ENCODE measurements around the gene PAQR7.

The PAQR7 gene

DNA sequence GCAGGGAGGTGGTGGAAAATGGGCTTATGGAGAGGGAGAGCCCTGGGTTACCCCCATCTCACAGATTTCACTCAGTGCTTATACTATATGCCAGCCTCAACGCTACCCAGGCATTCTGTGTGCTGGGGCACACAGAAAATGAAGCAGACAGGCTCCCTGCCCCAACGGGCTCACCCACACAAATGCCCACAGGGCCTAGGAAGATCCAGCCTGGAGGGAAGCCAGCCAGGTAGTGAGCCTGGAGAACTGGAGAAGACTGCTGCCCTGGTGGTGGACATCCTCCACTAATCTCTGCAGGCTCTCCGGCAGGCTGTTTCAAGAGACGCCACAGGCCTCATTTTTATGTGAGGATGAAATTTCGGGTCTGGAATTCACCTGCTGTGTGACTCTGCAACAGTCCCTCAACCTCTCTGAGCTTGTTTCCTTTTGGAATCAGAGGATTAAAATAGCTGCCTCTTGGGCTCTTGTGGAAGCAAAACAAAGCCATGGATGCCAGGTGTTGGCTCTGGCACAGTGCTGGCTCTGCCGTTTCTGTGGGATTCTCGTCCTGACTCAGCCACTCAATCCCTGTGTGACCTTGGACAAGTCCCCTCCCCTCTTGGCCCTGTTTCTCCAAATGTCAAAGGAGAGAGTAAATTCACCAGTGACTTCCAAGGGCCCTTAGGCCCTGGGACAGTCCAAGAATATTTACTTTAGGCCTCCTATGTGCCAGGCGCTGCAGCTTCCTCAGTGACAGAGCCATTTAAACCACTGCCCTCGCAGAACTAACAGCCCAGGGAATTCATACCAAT, 3.6 kb downstream of the PAQR7 start:
- no peak for DNase-seq

GRCh38 chr1:25871086-25871703, 4.3 kb downstream of the PAQR7 start:
- DNase-seq, result no peak

DNA sequence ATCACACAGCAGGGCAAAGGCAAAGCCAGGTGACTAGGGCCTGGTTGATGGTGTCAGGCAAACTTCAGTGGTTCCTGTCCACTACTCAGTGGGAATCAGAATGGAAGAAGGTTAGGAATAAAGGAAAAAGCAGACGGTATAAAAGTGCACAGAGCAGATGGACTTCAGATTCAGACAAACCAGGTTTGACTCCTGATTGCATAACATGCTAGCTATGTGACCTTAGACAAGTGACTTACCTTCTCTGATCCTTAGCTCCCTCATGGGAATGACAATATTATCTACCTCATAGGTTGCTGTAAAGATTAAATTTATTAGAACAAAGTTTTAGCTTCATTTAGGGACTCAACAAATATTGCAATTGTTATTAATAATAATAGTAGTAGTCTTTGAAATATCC, 4.9 kb downstream of the PAQR7 start:
- DNase-seq, result no peak

GRCh38 chr1:25869909-25870606, 5.5 kb downstream of the PAQR7 start:
- DNase-seq, result no peak

- DNase-seq, result no peak
Measured at GRCh38 chr1:25867210-25867991, 8.1 kb downstream of the PAQR7 start.

DNA sequence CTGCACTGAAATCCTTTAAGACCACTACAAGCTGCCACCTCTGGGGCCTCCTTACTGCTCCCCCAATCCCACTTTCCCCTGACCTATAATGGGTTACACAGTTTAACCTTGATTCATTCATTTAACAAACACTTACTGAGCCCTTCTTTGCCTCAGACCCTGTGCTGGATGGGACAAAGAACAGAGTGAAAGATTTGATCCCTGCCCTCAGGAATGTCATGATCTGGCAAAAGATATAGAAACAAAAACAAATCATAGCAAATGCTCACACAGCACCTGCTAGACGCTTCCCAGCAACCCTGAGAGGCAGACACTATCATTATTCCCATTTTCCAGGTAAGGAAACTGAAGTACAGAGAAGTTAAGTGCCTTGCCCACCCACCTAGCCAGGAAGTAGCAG, 9.2 kb downstream of the PAQR7 start:
- DNase-seq, result no peak

DNA sequence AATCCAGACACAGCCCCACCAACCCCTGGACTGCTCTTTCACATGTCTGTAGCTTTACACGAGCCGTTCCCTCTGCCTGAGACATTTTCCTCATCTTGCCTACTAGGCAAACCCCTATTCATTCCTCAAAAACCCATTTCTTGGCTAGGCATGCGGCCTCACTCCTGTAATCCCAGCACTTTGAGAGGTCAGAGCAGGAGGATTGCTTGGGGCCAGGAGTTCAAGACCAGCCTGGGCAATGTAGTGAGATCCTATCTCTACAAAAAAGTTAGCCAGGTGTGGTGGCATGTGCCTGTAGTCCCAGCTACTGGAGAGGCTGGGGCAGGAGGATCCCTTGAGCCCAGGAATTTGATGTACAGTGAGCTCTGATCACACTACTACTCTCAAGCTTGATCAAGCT, 11.1 kb downstream of the PAQR7 start:
- DNase-seq, result no peak

DNA sequence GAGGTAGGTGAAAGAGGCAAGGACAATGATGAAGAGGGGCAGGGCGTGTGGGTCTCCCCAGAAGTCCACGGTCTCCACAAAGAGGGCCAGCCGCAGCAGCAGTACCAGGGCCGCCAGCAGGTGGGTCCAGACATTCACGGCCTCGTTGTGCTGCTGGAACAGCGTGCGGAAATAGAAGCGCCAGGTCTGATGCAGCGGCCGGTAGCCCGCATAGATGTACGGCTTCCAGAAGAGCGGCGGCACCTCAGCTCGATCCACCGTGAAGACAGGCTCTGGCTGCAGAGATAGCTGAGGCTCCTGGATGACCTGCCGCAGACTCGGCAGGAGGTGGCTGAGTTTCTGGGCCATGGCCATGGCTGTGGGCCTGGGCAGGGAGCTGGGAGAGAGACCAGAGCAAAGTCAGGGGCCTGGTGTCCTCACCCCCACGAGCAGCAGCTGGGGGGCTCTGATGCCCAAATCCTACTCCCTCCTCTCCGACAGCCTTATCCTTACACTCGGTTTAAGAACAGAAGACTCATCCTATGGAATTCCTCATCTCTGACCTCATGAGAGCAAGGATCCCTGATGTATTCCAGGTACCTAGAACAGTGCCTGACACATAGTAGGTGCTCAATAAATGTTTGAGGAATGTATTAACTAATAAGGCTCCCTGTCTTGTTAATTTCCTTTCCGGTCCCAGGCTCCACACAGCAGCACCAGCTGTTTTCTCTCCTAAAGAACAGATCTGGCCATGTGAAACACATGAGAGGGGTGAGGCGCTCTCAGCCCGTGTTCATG, 11.8 kb downstream of the PAQR7 start:
- no peak for DNase-seq

DNA sequence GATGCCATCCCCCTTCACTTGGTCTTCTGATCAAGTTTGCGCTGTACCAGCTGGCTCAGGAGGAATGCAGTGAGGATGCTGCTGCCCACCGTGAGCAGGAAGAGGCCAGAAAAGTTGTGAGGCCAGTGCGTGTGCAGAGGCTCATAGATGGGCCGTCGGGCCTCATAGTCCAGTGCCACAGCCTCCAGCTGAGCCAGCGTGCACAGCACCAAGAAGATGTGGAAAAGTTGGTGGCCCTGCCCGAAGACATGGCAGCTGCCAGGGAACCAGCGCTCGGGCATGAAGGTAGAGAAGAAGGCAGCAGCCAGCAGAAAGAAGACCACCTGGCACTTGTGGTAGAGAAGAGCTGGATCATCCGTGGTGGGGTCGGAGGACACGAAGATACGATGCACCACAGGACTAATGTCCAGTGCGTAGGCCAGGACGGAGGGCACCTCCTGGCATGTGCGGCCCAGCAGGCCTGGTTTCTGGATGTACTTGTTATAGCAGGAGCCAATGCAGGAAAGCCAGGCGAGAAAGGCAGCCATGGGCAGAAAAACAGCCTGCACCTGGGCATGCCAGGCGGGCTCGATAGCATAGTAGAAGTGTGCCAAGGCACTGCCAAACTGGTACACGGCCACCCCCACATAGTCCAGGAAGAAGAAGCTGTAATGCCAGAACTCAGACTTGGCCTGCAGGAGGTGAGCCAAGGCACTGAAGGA, 12.6 kb downstream of the PAQR7 start:
- DNase-seq, result no peak

DNA sequence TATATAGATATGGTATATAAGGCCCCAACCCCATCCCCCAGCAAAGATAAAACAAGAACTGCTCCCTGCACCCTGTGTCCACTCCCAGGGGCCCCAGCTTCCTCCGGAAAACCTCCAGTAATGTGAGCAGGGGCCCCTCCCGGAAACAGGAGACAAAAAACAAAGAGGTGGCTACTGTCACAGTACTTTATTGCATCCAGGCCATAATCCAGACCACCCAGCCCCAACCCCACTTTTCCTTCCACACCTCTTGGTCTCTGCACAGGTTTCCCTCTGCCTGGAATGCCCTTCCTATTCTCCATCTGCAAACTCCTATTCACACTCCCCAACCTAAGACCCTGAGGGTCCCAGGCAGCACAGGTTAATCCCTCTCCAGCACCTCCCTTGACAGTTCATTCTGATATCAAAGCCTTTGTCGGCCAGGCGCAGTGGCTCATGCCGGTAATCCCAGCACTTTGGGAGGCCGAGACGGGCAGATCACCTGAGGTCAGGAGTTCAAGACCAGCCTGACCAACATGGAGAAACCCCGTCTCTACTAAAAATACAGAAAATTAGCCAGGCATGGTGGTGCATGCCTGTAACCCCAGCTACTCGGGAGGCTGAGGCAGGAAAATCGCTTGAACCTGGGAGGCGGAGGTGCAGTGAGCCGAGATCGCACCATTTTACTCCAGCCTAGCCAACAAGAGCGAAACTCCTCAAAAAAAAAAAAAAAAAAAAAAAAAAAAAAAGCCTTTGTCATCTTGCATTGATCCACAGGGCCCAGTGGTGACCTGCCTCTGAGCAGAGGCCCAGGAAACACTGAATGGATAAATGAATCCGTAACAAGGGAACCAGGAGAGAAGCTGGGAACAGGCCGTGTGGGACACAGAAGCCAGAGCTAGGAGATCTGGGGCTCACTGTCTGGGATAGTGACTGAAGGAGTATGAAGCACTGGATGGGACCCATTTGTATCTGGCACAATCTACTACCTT, 13.9 kb downstream of the PAQR7 start:
- DNase-seq, result no peak

DNA sequence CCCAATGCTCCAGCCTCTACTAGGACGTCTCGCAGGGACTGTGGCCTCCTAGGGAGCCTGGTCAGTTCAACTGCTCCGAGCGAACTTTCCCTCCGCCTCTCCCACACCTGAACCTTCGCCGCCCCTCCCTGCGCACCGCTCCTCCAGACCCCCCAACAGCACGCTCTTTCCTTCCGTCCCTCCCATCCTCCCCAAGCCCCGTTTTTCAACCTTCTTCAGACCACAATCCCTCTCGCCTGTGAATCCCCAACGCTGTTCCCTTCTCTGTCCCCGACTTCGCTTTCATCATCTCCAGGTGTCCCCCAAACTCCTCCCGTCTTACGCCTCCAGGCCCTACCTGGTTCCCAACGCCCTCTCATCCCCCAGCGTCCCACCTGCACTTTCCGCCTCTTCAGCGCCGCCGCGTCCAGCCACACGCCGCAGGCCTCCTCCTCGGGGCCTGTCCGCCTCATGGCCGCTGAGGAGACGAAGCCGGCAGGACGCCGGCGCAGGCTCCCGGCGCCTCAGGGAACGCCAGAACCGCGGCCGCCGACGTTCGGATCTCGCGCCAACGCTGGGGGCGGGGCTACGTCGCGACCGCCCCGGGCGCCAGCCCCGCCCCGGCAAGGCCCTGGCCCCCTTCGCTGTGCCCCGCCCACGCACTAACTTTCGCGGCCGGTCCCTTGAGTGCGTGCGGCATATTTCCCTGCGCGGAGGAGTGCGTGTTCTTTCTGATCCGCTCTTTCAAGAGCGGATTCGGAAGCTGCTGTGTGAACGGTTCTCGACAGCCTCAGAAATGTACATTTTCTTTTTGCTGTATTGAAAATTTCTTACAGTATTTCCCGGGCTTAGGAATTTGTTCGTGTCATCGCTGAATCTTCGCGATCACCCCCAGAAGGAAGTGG, 16.4 kb downstream of the PAQR7 start, which contains the start of gene AUNIP:
AUNIP (minus strand) TSS at position 552 of the 884 bp plus-strand sequence; CDS start at position 452, 100 bp downstream.
- DNase-seq, result peak; percentile 92

DNA sequence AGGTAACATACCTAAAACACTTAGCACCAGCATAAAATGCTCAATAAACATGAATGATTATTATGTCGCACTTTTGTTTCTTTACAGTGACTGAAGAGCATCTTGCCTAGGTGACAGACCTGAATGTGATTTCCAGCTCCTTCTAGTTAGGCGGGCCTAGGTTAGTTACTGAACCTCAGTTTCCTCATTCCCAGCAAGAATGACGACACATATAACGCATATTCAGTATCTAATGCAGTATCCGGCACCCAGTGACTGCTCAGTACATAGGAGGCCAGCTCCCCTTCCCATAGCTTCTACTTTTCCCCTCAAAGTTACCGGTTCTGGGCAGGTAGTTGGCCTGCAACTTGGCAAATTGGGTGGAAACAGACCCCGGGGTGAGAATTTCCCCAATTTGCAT, 17.0 kb downstream of the PAQR7 start:
- DNase-seq, result no peak

- no peak for DNase-seq
Measured at GRCh38 chr1:25856856-25857255, 18.7 kb downstream of the PAQR7 start.

DNA sequence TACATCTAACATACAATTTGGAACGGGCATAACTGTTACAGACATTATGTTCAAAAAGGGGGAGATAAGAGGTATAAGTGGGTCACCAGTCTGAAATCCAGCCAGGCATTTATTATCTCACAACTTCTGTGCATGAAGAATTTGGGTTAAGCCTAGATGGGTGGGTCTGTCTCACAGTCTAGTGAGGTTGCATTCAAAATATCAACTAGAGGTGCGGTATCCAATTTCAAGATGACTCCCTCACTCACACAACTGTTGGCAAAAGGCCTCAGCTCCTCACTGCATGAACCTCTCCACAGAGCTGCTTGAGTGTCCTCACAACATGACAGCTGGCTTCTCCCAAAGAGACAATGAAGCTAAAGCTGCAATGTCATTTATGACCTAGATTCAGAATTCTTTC, 21.0 kb downstream of the PAQR7 start:
- DNase-seq, result peak; percentile 33

DNA sequence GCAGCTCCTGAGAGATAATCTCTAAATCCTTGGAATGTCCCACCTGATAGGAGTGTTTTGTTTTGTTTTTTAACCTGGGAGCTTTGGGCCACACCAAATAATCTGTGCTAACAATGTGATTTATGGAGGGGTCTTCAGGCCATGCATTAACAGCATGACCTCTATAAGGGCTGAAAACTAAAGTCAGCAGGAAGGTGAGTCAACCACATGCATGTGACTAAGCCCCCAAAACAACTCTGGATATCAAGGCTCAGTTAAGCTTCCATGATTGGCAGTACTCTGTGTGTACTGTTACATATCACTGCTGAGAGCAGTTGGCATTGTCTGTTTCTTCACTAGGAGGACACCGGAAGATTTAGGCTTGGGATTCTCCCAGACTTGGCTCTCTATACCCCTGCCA, 27.0 kb downstream of the PAQR7 start:
- DNase-seq, result no peak

DNA sequence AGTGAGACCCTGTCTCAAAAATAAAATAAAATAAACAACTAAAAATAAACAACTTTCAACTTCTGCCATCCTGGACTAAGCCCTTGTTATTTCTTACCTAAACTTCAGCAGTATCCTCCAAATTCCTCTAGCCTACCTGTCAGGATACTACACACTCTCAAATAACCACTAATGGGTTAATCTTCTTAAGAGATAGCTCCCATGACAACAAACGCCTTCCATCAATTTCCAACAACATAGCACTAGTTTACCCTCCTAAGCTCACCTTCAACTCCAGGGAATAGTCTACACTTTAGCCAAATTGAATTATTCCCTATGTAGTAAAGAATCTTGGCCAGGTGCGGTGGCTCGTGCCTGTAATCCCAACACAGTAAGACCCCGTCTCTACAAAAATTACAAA, 27.6 kb downstream of the PAQR7 start:
- no peak for DNase-seq

DNA sequence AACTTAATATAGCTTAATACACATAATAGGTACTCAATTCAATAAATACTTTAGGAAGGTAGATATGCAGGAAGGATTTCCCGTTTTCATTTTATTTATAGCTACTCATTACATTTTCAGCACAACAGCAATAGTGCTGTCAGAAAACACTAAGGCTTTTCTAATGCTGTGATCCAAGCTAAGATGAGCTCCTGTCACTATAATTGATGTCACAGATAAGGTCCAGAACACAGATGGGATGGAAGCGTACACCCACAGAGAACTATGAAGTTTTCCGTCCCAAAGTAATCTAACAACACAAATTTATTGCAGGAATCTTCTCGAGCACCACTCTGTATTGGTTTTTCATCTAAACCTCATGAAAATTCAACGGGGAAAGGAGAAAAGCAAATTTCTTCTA, 29.8 kb downstream of the PAQR7 start:
- no peak for DNase-seq

DNA sequence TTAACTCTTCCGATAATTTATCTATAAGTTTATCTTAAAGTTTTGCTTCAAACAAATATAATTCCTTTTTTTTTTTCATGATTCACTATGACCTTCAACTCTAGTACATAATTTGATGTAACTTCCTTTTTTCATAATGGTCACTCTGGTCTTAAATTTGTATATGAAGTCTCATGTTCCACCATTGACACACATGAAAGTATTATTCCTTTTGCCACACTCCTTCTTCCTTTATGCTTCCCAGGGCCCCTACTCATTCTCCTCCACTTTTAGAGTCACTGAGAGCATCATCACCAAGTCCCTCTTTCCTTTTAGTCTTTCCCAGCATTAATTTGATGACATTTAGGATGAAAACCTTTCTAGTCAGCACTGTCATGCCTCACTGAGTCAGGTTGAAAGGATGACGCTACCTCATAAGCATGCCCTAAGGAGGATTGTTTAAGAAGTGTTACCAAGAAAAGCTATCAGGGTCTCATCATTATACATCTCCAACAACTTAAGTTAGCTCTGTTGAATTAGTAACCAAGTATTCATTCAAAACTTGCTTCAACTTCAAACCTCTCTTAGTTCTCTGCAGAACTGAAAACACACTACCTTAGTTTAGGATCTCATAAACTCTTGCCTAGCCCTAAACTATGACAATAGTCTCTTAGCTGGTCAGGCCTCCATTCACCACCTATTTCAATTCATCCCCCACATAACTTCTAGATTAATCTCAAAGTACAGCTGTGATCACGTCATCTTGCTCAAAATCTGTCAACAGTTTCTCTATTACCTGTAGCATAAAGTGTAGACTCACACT, 30.8 kb downstream of the PAQR7 start:
- no peak for DNase-seq

DNA sequence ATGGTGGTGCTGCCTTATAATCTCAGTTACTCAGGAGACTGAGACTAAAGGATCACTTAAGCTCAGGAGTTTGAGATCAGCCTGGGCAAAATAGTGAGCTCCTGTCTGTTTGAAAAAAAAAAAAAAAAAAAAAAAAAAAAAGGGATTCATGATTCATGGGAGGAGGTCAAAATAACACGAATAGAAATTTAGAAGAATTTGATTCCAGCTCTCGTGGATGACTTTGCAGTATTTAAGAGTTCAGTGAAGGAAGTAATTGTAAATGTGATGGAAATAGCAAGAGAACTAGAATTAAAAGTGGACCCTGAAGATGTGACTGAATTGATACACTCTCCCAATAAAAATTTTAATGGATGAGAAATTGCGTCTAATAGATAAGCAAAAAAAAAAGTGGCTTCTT, 32.0 kb downstream of the PAQR7 start:
- DNase-seq, result no peak

Data from NCI-H2107 (cell line).